ENCODE data around the gene GNPTAB.

The GNPTAB gene

DNA sequence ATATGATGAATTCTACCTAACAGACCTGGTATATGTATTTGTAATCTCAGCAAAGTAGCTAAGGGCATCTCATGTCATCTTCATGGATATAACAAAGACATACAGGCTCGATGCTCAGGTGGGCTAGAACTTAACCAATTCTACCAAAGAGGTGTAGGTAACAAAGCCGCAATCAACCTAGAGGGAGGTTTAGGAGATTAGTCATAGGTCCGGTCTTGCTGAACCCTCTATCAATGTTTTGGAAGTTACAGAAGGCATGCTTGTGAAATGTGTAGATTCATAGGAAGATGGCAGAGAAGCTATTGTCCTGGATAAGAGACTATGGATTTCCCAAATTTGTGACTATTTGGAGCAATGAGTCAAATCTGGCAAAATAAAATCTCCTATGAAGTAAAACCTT, 48.9 kb downstream of the GNPTAB start:
- no peak for TF ChIP-seq CTCF (IDR thresholded peaks at IDR 0.05)

- TF ChIP-seq CTCF (IDR thresholded peaks at IDR 0.05) = no peak
These were observed 50.2 kb downstream of the GNPTAB start for GRCh38 chr12:101780599-101780998.

DNA sequence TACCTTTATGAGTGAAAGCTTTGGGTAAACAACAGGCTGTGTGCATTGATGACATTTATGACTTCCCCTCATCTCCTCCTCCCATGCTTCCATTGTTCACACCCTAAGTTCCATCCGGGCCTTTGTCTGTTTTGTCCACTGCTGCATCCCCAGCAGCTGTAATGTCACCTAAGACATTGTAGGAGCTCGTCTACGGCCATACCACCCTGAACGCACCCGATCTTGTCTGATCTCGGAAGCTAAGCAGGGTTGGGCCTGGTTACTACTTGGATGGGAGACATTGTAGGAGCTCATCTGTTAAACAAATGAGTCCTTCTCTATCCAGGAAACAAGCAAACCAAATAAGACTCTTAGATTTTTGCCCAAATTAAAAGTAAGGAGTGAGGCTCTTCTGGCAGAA, 51.1 kb downstream of the GNPTAB start:
- TF ChIP-seq CTCF (IDR thresholded peaks at IDR 0.05) = no peak

DNA sequence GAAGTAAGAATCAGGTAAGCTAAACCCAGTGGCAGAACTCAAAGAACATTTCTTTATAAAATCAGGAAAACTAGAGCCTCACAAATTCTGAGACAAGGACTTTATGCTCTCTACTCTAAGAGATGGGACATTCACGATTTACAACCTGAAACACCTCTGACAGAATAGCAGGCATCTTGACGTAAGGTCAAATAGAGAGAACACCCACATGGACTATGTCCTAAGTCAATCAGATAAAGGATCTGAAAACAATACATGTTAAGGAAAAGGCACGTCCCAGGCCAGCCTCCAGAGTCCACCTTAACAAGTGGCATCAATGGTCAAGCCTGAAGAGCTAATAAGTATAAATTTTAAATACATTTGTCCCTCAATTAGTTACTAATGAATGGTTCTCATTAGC, 51.6 kb downstream of the GNPTAB start:
- TF ChIP-seq CTCF (IDR thresholded peaks at IDR 0.05) = no peak

DNA sequence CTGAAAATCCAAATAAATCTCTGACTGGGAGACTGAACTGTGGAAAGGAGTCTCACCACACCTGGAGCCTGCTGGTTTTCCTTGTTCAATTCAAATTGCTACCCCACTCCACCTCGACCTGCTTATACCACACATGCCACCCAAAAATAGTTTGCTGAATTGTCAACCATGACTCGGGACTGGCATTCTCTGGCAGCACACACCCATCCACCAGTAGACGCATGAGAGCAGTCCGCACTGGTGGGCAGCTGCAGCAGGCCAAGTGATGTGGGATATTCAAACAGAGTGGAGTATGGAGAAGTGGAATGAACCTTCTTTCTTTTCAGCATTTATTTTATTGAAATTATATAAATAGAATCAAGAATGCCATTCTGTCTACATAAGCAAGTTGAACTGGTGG, 52.8 kb downstream of the GNPTAB start:
- no peak for TF ChIP-seq CTCF (IDR thresholded peaks at IDR 0.05)

- no peak for TF ChIP-seq CTCF (IDR thresholded peaks at IDR 0.05)
These were observed 53.3 kb downstream of the GNPTAB start for GRCh38 chr12:101777485-101777884.

DNA sequence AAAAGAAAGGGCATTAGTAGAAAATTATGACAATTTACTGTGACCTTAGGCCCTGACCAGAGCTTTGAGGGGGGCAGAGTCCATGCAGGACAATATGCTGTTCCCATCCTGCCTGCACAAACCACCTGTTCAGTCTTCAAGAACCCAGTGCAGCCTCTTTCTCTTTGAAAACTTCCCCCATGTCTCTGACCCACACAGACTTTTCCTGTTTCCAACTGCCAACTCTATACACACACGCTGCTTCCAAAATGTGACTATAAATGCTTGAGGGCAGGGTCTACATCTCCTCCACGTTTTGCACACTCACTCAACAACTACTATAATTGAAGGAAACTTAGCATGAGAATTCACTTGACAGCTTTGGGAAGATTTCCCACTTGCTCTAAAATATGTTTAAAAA, 54.9 kb downstream of the GNPTAB start:
- no peak for TF ChIP-seq CTCF (IDR thresholded peaks at IDR 0.05)

DNA sequence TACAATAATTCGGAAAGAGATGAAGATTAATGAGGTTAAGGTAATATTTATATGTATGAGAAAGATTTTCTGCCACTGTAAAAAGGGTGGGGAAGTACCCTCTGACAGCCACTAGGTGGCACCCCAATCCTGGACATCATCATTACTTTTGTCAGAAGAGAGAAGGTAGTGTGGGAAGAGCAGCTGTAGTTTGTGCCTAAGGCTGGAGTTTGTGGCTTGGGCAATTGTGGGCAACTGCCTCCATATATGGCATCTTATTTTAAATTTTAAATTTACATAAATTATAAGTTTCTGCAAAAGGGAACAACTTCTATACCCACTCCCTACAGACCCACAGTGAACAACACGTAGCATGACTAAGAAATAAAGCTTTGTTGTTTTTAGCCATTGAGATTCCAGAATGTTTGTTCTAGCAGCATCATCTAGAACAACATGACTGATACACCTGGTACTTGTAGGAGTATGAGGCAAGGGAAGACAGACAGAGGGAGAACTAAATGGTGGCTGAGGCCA, 57.1 kb downstream of the GNPTAB start:
- peak; percentile 92 for TF ChIP-seq CTCF (IDR thresholded peaks at IDR 0.05)
